H1 (cell line): ENCODE results near the gene SEC62. TPM values are rescaled to one million over a fixed set of nuclear protein-coding genes. Genes with fewer than 3 reads are reported as not detected.
A peak's percentile ranks its signal among the peaks of the same experiment; 100 is the strongest.

Source experiments
- CTCF ChIA-PET: fragments of 300-600 bp; sonication (Branson Sonifier 250); formaldehyde crosslinking; loops from one replicate; lab custom pipeline; 2021; ENCODE audit not compliant: partially characterized antibody; lab: Charles Lee
- POLR2A ChIA-PET: fragments of 300-600 bp; sonication (Branson Sonifier 250); formaldehyde crosslinking; loops from one replicate; lab custom pipeline; 2021; ENCODE audit warnings: inconsistent platforms; ENCODE audit not compliant: partially characterized antibody; lab: Charles Lee
- DNase-seq, 2 experiments: peaks; one replicate each; pipeline versions ENCODE4 v3.0.0 to v3.0.0-alpha.2; 2010 to 2022; ENCODE audit warnings: low spot score in 2 of 2, low read depth in 1 of 2, mixed read lengths in 1 of 2
- FAIRE-seq: peaks from 2 replicates; lab custom pipeline; 2011; peaks lifted over from hg19 to GRCh38; lab: Jason Lieb, UNC
- H2AFZ ChIP-seq: 2 replicates; pipeline ENCODE4 v1.8.1; 2012; ENCODE audit warnings: low read length, inconsistent platforms
- H2AK5ac ChIP-seq: 2 replicates; pipeline ENCODE4 v1.6.1; 2013; ENCODE audit warnings: low read depth, low read length
- H2BK120ac ChIP-seq: replicated peaks from 2 replicates; pipeline ENCODE3; 2013; ENCODE audit warnings: low read depth, low read length, inconsistent platforms
- H2BK12ac ChIP-seq: 2 replicates; pipeline ENCODE4 v1.6.1; 2013; ENCODE audit warnings: low read depth, low read length
- H2BK15ac ChIP-seq: 2 replicates; pipeline ENCODE4 v1.6.1; 2013; ENCODE audit warnings: low read length
- H2BK20ac ChIP-seq: 2 replicates; pipeline ENCODE4 v1.6.1; 2013; ENCODE audit warnings: low read length
- H2BK5ac ChIP-seq: 2 replicates; pipeline ENCODE4 v1.6.1; 2013; ENCODE audit warnings: low read depth, low read length
- H3K14ac ChIP-seq: 2 replicates; pipeline ENCODE4 v1.6.1; 2013; ENCODE audit warnings: inconsistent platforms; ENCODE audit not compliant: insufficient read length
- H3K18ac ChIP-seq: 2 replicates; pipeline ENCODE4 v1.6.1; 2013; ENCODE audit warnings: low read length; ENCODE audit errors: extremely low read depth
- H3K23ac ChIP-seq: 2 replicates; pipeline ENCODE4 v1.6.1; 2013; ENCODE audit warnings: inconsistent platforms; ENCODE audit not compliant: insufficient read length
- H3K23me2 ChIP-seq: 2 replicates; pipeline ENCODE4 v1.6.1; 2013; ENCODE audit warnings: low read depth, low read length
- H3K27ac ChIP-seq: 2 replicates; pipeline ENCODE4 v1.6.1; 2011; ENCODE audit warnings: low read depth, low read length, inconsistent platforms
- H3K27me3 ChIP-seq, 4 experiments: replicated peaks in 1 of 4; 1 replicate in 1 of 4; 2 replicates in 3 of 4; pipeline versions ENCODE4 v1.6.1 to v1.8.1; 2011 to 2013; ENCODE audit warnings: low read length in 3 of 4, mild to moderate bottlenecking in 3 of 4, inconsistent platforms in 2 of 4, mixed read lengths in 2 of 4, moderate library complexity in 1 of 4; ENCODE audit not compliant: control insufficient read depth in 3 of 4, insufficient read depth in 3 of 4; ENCODE audit errors: extremely low read depth in 1 of 4
- H3K36me3 ChIP-seq, 4 experiments: 2 replicates each; pipeline versions ENCODE4 v1.6.1 to v1.8.1; 2011 to 2013; ENCODE audit warnings: mild to moderate bottlenecking in 4 of 4, low read length in 3 of 4, moderate library complexity in 2 of 4, control low read depth in 1 of 4, inconsistent platforms in 1 of 4; ENCODE audit not compliant: insufficient read depth in 4 of 4, control insufficient read depth in 2 of 4
- H3K4ac ChIP-seq: replicated peaks from 2 replicates; pipeline ENCODE3; 2013; ENCODE audit warnings: low read length, low read depth, mixed read lengths, inconsistent platforms; ENCODE audit not compliant: insufficient read length
- H3K4me1 ChIP-seq, 4 experiments: replicated peaks in 1 of 4; 1 replicate in 1 of 4; 2 replicates in 3 of 4; pipeline versions ENCODE4 v1.6.1 to v1.8.1; 2011 to 2013; ENCODE audit warnings: low read length in 3 of 4, inconsistent platforms in 2 of 4, mixed read lengths in 1 of 4; ENCODE audit not compliant: insufficient read depth in 4 of 4, control insufficient read depth in 3 of 4
- H3K4me2 ChIP-seq, 2 experiments: 2 replicates each; pipeline versions ENCODE4 v1.6.1 to v1.8.1; 2011 to 2013; ENCODE audit warnings: low read depth in 2 of 2, low read length in 2 of 2, control low read depth in 1 of 2, inconsistent platforms in 1 of 2, mild to moderate bottlenecking in 1 of 2; ENCODE audit not compliant: insufficient read depth in 1 of 2
- H3K4me3 ChIP-seq, 4 experiments: fragments of 200-600, 300-600 bp in 1 of 4; sonication (generic), shearing (Covaris generic), sonication (Bioruptor Twin) in 1 of 4; 2 replicates each; pipeline versions ENCODE4 v1.5.1 to v1.8.1; 2011 to 2016; ENCODE audit warnings: low read length in 4 of 4, low read depth in 3 of 4, control low read depth in 2 of 4, inconsistent platforms in 2 of 4, mild to moderate bottlenecking in 2 of 4, mixed read lengths in 1 of 4, moderate library complexity in 1 of 4; ENCODE audit not compliant: insufficient read depth in 2 of 4; ENCODE audit errors: extremely low read depth in 1 of 4
- H3K56ac ChIP-seq: replicated peaks from 2 replicates; pipeline ENCODE3; 2013; ENCODE audit warnings: low read depth, mild to moderate bottlenecking, mixed read lengths, low read length, inconsistent platforms; ENCODE audit not compliant: insufficient read length
- H3K79me1 ChIP-seq: 2 replicates; pipeline ENCODE4 v1.6.1; 2013; ENCODE audit warnings: low read depth, low read length, control low read depth
- H3K79me2 ChIP-seq, 2 experiments: 2 replicates each; pipeline versions ENCODE4 v1.6.1 to v1.8.1; 2012 to 2013; ENCODE audit warnings: low read length in 2 of 2, mild to moderate bottlenecking in 2 of 2, inconsistent platforms in 1 of 2; ENCODE audit not compliant: insufficient read depth in 2 of 2, control insufficient read depth in 1 of 2
- H3K9ac ChIP-seq, 4 experiments: replicated peaks in 1 of 4; 1 replicate in 1 of 4; 2 replicates in 3 of 4; pipeline versions ENCODE4 v1.6.1 to v1.8.1; 2011 to 2013; ENCODE audit warnings: low read depth in 3 of 4, low read length in 3 of 4, control low read depth in 2 of 4, mild to moderate bottlenecking in 2 of 4, moderate library complexity in 2 of 4, inconsistent platforms in 1 of 4; ENCODE audit errors: extremely low read depth in 1 of 4
- H3K9me3 ChIP-seq, 2 experiments: 2 replicates each; pipeline versions ENCODE4 v1.6.1 to v1.8.1; 2012 to 2013; ENCODE audit warnings: mild to moderate bottlenecking in 2 of 2, moderate library complexity in 2 of 2, control low read depth in 1 of 2, inconsistent platforms in 1 of 2, low read depth in 1 of 2, low read length in 1 of 2, mixed read lengths in 1 of 2; ENCODE audit not compliant: insufficient read depth in 2 of 2
- H4K20me1 ChIP-seq, 2 experiments: replicated peaks in 1 of 2; 2 replicates each; pipeline versions ENCODE3 to v1.8.1; 2011 to 2013; ENCODE audit warnings: inconsistent platforms in 2 of 2, low read length in 2 of 2, mild to moderate bottlenecking in 1 of 2; ENCODE audit not compliant: insufficient read depth in 2 of 2, control insufficient read depth in 1 of 2
- H4K5ac ChIP-seq: 2 replicates; pipeline ENCODE4 v1.6.1; 2013; ENCODE audit warnings: low read length, low read depth, mixed read lengths, inconsistent platforms; ENCODE audit not compliant: insufficient read length
- H4K8ac ChIP-seq: 2 replicates; pipeline ENCODE4 v1.8.0; 2013; ENCODE audit warnings: mild to moderate bottlenecking, moderate library complexity, low read length, inconsistent platforms; ENCODE audit not compliant: insufficient read depth; ENCODE audit errors: extremely low read depth
- H4K91ac ChIP-seq: replicated peaks from 2 replicates; pipeline ENCODE3; 2013; ENCODE audit warnings: low read length, mixed read lengths, inconsistent platforms; ENCODE audit not compliant: insufficient read length
- SAP30 ChIP-seq: fragments of 300-600 bp; sonication (generic); IDR thresholded peaks from 2 replicates; pipeline ENCODE4 v1.7.1; 2012; ENCODE audit warnings: low read length, moderate library complexity, mild to moderate bottlenecking, inconsistent platforms; ENCODE audit not compliant: insufficient read depth, insufficient replicate concordance
- TEAD4 ChIP-seq: IDR thresholded peaks from 2 replicates; pipeline ENCODE4 v1.6.1; 2012; ENCODE audit warnings: low read depth, low read length, inconsistent platforms, mixed read lengths
- WGBS, 2 experiments: shearing (Covaris generic) in 1 of 2; methylation state at CpG; one replicate each; pipeline versions ENCODE4 v1.1.6 to v1.1.7; 2013 to 2015; ENCODE audit warnings: low lambda C conversion rate in 2 of 2, mixed read lengths in 2 of 2, inconsistent platforms in 1 of 2, low coverage in 1 of 2, missing lambda C conversion rate in 1 of 2; ENCODE audit not compliant: insufficient replicate concordance in 2 of 2, insufficient coverage in 1 of 2, insufficient read length in 1 of 2; ENCODE audit errors: extremely low coverage in 1 of 2, missing lambda C conversion rate in 1 of 2; 5-methylcytosine and 5-hydroxymethylcytosine counted together
- polyA plus RNA-seq, 7 experiments: library from polyadenylated mRNA; depleted of rRNA in 3 of 7; stranded (reverse) in 5 of 7; unstranded in 2 of 7; fragments of >200 nt in 5 of 7; fragments of 200-250 nt in 2 of 7; gene quantifications; 1 replicate in 5 of 7; 2 replicates in 1 of 7; 4 replicates in 1 of 7; pipeline versions ENCODE4 v1.2.1 to v1.2.3, GENCODE V29; 2011 to 2013; ENCODE audit warnings: missing spikeins in 2 of 7, mixed read lengths in 2 of 7
- total RNA-seq: library from RNA; stranded (reverse); fragmentation: NEBNext Ultra II Directional; extraction: Animal tissue kit (Norgen Biotek cat#: 25700); gene quantifications from 2 replicates; pipeline ENCODE4 v1.2.1, GENCODE V29; 2021

SEC62 gene
- total and polyA plus RNA-seq, 2 of the 8 experiments (the other 6 are each of a cell fraction or from before 2014, with no cell fraction given): 67.8 to 113 TPM

DNA sequence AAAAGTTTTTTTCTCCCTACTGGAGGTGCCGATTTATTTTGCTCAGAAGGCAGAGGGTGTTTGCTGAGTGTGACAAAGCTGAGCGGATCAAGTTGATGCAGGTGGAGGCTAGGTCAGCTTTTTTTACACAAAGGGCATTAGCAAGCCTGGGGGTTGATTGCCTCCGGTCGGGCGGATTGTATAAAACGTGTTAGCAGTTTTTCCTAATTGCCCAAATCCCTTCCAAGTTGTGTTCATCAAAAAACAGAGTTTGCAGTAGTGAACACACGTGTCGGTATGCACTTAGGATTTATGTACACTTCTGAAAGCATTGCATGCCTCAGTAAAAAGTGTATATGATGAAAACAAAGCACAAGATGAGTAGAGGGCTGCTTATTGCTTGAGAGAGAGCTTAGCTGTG, 73.8 kb downstream of the SEC62 start:
- Histone ChIP-seq H3K27ac (no peak overlapping the region), H2AK5ac (no peak overlapping the region), H3K4ac (no peak overlapping the region), H3K23ac (no peak overlapping the region), H3K56ac (no peak overlapping the region), H3K4me1 (peaks cover 0 to 7% (median 5%) of the 10 kb centered on the region in 4 experiments; a peak in 4 of 7 replicates), H3K4me3 (peak overlapping the region in 1 of 4 experiments; percentile 35; a peak in 1 of 8 replicates), H4K8ac (no peak overlapping the region), H2BK15ac (no peak overlapping the region), H3K9ac (no peak overlapping the region), H4K91ac (no peak overlapping the region), H2BK5ac (no peak overlapping the region), H3K18ac (no peak overlapping the region), H3K36me3 (no peaks in the 10 kb centered on the region), H4K20me1 (no peaks in the 10 kb centered on the region), H2BK120ac (no peak overlapping the region), H3K23me2 (peaks cover 7% of the 10 kb centered on the region; the same call in 1 of the 2 replicates), H3K4me2 (peak overlapping the region; percentile 38 to 45), H3K14ac (no peak overlapping the region), H2AFZ (peak overlapping the region; percentile 66; the same call in 1 of the 2 replicates), H3K79me2 (peaks cover 0 to 3% of the 10 kb centered on the region in 2 experiments; a peak in 1 of 4 replicates), H3K27me3 (no peaks in the 10 kb centered on the region), H2BK12ac (no peak overlapping the region), H3K79me1 (no peaks in the 10 kb centered on the region), H3K9me3 (no peaks in the 10 kb centered on the region), H4K5ac (no peak overlapping the region), H2BK20ac (no peak overlapping the region)
- FAIRE-seq (no peak), DNase-seq (no peak)
- POLR2A ChIA-PET: interaction anchor here (0.8 to 2.6 kb wide), 5 partner anchors 9 to 268 kb away, joined by 3 to 12 read pairs (median 4); partner anchors contain the start of genes LRRC31 and SEC62
- CTCF ChIA-PET: interaction anchor here (1.0 to 2.3 kb wide), 5 partner anchors 19 to 75 kb away, joined by 3 to 14 read pairs (median 3); no protein-coding TSS in a partner anchor
- 53% methylated on average over 8 of the region's 8 CpGs; no CpG with 5 or more reads in 1 of the 2 experiments for WGBS, 2 experiments
- no peak for TF ChIP-seq TEAD4
- TF ChIP-seq SAP30: no peak
